HUDEP-2 (cell line): ENCODE measurements around the gene PCSK2.
A peak's percentile ranks its signal among the peaks of the same experiment; 100 is the strongest.

Experiments used
- DNase-seq, 76 experiments: peaks; one replicate each; lab custom pipeline; 2025; ENCODE audit not compliant: unreplicated experiment in 76 of 76; lab: John Stamatoyannopoulos, UW

The PCSK2 gene

DNA sequence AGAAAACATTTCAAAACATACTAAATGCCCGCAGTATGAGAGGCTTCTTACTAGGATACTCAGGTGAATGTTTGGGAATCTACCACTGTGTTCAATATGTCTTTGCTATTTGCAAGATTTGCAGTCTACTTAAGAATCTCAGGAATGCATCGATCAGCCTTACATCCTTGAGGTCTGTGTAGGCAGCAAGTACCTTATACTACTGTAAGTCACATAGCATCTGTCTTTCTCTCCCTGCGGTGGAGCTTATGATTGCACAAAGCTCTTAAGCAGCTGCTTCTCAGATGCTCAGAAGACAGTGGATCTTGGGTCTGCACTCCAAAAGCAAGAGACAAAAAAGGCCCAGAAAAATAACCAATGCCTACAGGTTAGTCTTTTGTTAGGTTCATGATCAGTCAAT, 21.4 kb downstream of the PCSK2 start:
- DNase-seq: no peak

GRCh38 chr20:17262786-17263185, 35.9 kb downstream of the PCSK2 start:
- DNase-seq: no peak

GRCh38 chr20:17273717-17274116, 46.9 kb downstream of the PCSK2 start:
- no peak for DNase-seq

DNA sequence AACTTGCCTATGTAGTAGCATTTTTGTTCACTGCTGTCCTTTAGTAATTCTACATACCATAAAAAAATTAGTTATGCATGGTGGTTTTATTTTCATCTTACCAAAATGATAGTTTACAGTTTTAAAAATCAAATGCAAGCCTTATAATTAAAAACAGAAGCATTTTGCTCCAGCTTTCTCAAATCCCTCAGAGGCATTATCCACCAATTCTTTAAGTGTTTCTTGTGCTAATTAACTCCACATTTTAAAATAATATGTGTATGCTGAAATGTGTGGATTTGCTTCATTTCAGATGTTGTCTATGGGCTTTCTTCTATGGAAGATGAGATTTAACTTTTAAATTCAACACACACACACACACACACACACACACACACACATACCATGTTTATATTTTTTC, 49.3 kb downstream of the PCSK2 start:
- DNase-seq: no peak

DNA sequence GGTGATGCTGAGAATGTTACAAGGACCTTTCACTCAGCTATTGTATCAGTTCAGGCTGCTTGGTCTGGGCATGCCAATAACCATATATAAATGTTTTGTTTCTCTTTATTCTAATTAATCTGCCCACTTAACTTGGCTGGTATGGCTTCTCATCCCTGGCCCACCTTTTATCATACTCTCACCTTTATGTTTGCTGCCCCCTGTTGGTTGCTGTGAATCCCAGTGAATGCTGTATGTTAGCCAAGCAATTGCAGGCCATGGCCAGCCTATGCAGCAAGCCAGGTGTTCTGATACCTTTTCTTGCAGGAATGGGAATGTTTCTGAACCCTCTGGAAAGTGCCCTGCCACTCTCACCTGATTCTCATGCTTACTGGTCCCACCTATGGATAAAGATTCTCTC, 54.6 kb downstream of the PCSK2 start:
- DNase-seq: peak in 19 of 76 experiments; percentile 1 to 46 (median 10)

- DNase-seq: no peak
Observed at GRCh38 chr20:17282501-17282900, 55.7 kb downstream of the PCSK2 start.

- DNase-seq: peak in 1 of 76 experiments; percentile 14
Observed at GRCh38 chr20:17287503-17287902, 60.7 kb downstream of the PCSK2 start.

GRCh38 chr20:17287998-17288397, 61.2 kb downstream of the PCSK2 start:
- no peak for DNase-seq

DNA sequence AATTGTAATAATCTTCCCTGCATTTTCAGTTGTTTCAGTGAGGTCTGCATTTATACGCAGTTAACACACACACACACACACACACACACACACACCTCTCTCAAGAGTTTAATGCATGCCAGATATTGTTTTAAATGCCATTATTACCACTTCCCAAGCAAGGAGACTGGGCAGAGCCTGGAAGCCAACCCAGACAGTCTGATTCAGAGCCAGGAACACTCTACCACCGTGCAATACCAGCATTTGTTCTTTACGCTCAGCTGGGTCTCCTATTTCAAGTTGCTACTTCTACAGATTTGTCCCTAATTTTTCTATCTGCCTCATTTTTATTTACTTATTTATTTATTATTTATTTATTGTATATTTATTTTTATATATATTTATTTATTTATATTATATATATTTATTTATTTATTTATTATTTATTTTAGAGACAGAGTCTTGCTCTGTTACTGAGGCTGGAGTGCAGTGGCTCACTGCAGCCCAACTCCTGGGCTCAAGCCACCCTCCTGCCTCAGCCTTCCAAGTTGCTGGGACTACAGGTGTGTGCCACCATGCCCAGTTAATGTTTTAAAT, 68.4 kb downstream of the PCSK2 start:
- no peak for DNase-seq

DNA sequence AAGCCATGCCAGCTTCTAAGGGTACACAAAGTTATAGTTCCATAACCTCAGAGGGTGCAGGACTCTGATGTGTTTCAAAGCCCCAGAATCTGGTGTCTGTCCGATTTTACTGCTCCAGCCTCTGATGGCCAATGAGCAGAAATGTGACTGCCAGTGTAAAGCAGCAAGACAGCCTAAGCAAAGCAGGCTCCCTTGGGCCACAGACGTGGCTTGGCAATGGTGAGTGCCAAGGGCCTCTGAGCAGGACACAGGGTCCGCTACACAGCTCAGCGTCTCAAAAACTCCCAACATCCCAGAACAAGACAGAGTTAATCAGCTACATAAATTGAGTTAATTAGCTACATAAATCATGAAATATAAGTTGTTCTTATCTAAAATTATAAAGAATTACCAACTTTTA, 69.2 kb downstream of the PCSK2 start:
- DNase-seq: no peak

- DNase-seq: no peak
Observed at GRCh38 chr20:17298171-17298570, 71.3 kb downstream of the PCSK2 start.

- DNase-seq: no peak
Observed at GRCh38 chr20:17298751-17299150, 71.9 kb downstream of the PCSK2 start.

DNA sequence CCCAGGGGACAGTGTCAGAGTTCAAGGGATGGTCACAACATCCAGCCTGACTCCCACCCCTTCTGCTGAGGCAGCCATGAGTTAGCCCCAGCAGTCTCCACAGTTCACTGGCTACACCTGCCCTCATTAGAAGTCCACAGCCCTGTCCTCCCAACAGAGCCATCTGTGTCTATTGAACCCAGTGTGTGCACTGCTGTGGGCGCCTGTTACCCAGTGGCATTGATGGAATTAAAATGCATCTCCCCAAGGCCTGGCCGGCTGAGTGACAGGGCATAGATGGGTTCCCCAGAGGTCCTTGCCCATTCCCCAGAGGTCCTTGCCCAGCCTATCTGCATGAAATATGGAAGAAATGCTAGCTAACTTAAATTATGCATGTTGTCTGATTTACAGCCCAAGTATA, 73.3 kb downstream of the PCSK2 start:
- DNase-seq: no peak

GRCh38 chr20:17304774-17305173, 77.9 kb downstream of the PCSK2 start:
- no peak for DNase-seq

DNA sequence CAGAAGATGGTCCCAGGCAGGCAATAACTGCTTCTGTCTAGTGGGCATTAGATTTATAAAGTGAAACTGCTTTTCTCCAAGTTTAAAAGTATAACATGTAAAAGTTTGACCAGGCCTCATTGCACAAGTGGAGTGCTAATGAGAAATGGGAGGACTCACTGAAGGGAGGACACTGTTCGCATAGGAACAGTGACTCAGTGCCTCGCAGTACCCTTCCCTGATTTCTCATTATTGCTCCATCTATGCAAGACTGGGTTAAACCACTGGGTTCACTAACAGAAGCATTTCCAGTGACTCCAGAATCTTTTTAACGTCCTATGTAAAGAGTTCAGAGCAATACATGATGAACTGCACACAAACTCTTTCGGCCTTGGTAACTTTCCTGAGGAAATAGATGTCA, 79.6 kb downstream of the PCSK2 start:
- no peak for DNase-seq

DNA sequence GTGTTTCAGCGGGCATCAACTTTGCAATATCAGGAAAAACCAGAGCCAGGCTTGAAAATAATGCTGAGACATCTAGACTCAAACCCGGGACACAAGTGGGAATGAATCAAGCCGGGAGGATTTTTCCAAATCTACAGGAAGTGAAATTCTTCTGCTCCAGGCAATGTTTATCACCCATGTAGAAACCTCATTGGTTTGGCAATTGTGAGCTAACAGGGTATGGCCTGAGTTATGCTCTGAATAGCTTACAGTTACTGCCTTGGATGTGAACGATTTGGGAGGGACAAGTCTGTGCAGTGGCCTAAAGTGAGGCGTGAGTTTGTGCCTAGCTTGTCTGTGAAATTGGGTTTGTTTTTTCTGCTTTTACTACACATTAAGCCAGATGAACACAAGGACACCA, 87.4 kb downstream of the PCSK2 start:
- no peak for DNase-seq

DNA sequence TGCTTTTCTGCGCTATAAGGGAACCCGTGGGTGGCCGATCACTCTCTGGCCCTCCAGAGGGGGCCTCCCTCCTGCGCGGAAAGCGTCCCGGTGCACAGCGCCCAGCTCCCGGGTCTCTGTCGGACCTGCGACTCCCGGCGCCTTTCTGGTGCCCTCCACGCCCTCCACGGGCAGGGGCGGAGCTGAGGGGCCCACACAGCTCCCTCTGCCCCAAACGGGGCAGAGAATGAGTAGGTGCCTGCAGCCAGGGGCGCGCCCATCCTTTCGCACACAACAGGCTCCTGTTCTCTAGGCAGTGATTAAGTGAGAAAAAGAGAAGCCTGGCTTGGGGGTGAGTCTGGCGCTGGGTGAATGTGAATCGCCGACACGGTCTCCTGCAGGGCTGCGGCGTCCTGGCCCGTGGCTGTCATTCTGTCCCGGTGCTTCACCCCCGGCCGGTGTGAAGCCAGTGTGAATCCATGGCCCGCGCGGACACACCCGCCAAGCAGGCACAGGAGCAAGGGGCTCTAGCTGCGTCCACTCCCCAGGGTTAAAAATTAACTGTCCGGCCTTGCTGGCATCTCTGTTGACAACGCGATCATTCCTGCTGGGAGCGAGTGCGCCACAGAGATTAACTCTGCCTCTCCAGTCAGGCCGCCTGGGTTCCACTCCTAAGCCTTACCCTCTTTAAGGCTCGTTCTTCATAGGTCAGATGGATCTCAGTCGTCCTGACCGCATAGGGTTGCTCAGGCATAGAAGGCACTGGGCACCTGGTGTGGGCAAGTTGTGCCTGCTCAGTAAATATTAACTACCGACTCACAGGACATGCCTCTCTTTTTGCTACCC, 88.8 kb downstream of the PCSK2 start:
- no peak for DNase-seq

DNA sequence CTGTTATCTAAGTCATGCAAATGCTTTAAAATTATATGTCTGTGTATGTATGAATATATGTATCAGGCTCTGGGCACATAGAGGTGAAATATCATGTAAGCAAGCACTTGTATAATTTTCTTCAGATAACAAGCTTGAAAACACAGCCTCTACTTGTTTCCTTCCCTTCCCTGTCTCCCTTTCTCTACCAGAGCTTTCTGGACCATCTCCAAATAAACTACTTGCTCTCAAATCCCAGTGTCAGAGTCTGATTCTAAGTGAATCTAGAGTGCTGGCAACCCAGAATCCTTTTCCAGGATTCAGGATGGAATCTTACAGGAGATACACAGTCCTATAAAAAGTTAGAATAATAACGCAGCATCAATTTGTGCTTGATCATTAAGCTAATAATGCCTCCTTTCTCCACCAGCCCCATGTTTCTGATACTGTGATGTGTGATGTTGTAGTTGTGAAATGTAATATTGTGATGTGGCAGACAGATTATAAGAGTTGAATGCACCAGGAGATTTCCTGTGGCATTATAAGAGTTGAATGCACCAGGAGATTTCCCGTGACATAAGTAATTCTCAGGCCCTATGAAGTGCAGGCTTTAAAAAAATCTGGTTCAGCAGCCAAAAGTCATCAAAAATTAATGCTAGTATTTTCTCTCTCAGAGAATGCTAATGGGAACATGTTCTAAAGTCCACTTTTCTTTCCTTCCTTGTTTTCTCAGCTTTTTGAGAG, 89.6 kb downstream of the PCSK2 start:
- no peak for DNase-seq

- no peak for DNase-seq
Observed at GRCh38 chr20:17317341-17317740, 90.5 kb downstream of the PCSK2 start.

- no peak for DNase-seq
Observed at GRCh38 chr20:17320456-17320855, 93.6 kb downstream of the PCSK2 start.

DNA sequence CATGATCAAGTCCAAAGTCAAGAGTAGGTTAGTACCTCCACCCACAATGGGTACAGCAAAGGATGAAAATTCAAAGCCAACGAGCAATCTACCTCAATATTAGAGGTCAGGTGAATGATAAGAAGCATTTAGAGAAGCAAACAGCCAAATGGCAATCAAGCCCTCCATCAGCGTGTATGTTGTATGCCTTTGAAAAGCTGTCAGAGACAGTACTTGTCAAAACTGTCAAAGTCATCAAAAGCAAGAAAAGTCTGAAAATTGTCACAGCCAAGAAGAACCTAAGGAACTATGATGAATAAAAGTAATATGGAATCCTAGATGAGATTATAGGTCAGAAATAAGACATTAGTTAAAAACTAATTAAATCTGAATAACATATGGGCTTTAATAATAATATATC, 99.3 kb downstream of the PCSK2 start:
- DNase-seq: no peak
